Gastrocnemius medialis (tissue), 4 donors: ENCODE data around the gene C1QTNF1.

Experiments
- POLR2A ChIP-seq, 2 donors: fragments of 450-650 bp; IDR thresholded peaks; one replicate each; pipeline ENCODE4 v1.6.1; 2017; ENCODE audit warnings: antibody characterized with exemption in 2 of 2, mild to moderate bottlenecking in 2 of 2, moderate library complexity in 2 of 2
- TF ChIP-seq, protein P1 (sequence below), 5 experiments: fragments of 450-650 bp in 3 of 5; fragments of 200-600 bp in 2 of 5; sonication (generic) in 2 of 5; IDR thresholded peaks in 4 of 5; conservative IDR thresholded peaks in 1 of 5; 1 replicate in 4 of 5; 2 replicates in 1 of 5; pipeline ENCODE4 v1.5.1; 2016 to 2019; ENCODE audit warnings: antibody characterized with exemption in 5 of 5, mild to moderate bottlenecking in 3 of 5, moderate library complexity in 3 of 5

DNA sequence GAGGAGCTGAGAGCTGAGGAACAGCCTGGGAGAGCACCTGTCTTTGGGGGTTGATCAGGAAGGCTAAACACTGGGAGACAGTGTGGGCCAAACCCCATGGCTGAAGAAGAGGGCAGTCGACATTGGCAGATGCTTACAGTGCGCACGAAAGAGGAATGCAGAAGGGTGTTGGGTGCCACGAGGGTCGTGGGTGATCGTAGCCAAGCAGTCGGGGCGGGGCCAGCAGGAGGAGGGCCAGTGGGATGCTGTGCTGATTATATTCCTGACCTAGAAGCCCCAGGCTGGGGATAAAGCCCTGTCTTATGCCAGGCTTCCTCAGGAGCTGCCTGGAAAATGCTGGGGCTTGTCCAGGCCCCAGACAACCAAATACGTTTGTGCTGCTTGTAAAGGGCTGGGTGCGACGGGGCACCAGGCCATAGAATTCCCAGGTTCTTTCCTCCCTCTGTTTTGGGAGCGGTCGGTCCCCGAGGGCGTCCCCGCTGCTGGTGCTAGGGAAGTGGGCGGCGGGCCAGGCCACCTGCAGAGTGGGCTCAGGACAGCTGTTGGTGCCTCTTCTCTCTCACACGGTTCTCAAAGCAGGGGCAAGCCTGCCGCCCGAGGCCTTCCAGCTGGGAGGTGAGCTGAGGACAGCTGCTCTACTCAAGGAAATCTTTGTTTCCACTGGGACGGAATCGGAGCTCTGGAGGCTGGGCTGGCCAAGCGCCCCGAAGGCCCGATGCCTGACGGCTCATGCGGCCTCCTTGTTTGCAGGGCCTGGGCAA lies 10.0 kb downstream of the C1QTNF1 start:
- TF ChIP-seq, protein P1, sequence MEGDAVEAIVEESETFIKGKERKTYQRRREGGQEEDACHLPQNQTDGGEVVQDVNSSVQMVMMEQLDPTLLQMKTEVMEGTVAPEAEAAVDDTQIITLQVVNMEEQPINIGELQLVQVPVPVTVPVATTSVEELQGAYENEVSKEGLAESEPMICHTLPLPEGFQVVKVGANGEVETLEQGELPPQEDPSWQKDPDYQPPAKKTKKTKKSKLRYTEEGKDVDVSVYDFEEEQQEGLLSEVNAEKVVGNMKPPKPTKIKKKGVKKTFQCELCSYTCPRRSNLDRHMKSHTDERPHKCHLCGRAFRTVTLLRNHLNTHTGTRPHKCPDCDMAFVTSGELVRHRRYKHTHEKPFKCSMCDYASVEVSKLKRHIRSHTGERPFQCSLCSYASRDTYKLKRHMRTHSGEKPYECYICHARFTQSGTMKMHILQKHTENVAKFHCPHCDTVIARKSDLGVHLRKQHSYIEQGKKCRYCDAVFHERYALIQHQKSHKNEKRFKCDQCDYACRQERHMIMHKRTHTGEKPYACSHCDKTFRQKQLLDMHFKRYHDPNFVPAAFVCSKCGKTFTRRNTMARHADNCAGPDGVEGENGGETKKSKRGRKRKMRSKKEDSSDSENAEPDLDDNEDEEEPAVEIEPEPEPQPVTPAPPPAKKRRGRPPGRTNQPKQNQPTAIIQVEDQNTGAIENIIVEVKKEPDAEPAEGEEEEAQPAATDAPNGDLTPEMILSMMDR (IDR thresholded peaks at IDR 0.05 in 4 of 5, conservative IDR thresholded peaks at IDR 0.05 in 1 of 5) = no peak
- TF ChIP-seq POLR2A (IDR thresholded peaks at IDR 0.05) = no peak
